Posterior vena cava (tissue), 2 donors: ENCODE data around the gene SULT1A2. TPM values are rescaled to one million over a fixed set of nuclear protein-coding genes. Genes with fewer than 3 reads are reported as not detected.
"Not testable (repeated sequence)": the region's sequence is repeated elsewhere in the genome, so short reads cannot be mapped to it uniquely, and the experiment has no call there.

Experiments
- DNase-seq: peaks from one replicate; pipeline ENCODE4 v3.0.0-alpha.2; 2020; ENCODE audit warnings: low spot score
- intact Hi-C, 2 donors: fragments of 100-400 bp; cut with DNase I; formaldehyde crosslinking; loops; one replicate each; pipeline versions ENCODE4 v1.14.1 to v1.14.2; 2022 to 2023
- total RNA-seq, 2 donors: library from RNA; stranded (reverse); fragmentation: NEBNext Ultra II Directional; extraction: Animal tissue kit (Norgen Biotek cat#: 25700); gene quantifications; one replicate each; pipeline ENCODE4 v1.2.1, GENCODE V29; 2021
- donor health status: DM: yes; HTN: yes; CAD: no.
- donor health status: DM: yes; HTN: yes; CAD: no.

SULT1A2 gene
- total RNA-seq, 2 donors from 2014 or later: 0.65 to 1.1 TPM

DNA sequence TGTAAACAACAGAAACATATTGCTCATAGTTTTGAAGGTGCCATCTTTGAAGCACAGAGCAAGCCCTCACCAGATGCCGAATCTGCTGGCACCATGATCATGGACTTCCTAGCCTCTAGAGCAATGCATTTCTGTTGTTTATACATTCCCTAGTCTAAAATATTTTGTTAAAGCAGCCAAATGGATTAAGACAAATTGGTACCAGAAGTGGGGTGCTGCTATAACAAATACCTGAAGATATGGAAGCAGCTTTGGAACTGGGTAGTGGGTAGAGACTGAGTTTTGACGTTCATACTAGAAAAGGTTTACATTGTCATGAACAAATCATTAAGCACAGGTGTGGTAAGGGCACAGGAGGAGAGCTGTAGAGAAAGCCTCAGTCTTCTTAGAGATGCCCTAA lies 29.6 kb downstream of the SULT1A2 start:
- no peak for DNase-seq
- intact Hi-C loops: no loop called here

GRCh38 chr16:28566233-28566925 lies 30.5 kb downstream of the SULT1A2 start:
- intact Hi-C loops: not testable (repeated sequence)

DNA sequence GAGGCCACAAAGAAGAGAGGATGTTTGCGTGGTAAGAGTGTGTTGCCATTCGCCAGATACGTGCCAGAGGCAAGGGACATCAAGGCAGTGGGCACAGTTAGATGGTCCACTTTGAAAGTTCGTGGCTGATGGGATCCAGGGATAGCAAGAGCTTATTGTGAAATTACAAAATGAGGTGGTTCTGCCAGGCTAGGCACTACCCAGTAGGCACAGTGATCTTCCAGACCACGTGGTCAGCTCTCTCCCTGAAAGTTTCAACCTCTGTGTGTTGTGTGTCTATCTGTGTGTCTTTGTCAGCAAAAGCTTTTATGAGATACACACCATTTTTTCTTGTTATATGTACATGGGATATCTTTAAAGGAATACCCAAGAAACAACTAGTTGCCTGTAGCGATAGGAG lies 33.6 kb downstream of the SULT1A2 start:
- peak; percentile 41 for DNase-seq
- intact Hi-C loops: no loop called here

More at GRCh38 chr16:28566233-28566925, 30.5 kb downstream of the SULT1A2 start:
- DNase-seq: peak; percentile 2

GRCh38 chr16:28562199-28562598 lies 34.7 kb downstream of the SULT1A2 start:
- intact Hi-C loops: no loop called here
- DNase-seq: peak; percentile 11

GRCh38 chr16:28561557-28562187 lies 35.2 kb downstream of the SULT1A2 start:
- intact Hi-C loops: no loop called here
- peak; percentile 29 for DNase-seq

- intact Hi-C loops: no loop called here
- DNase-seq: no peak
Measured at GRCh38 chr16:28558456-28558855, 38.4 kb downstream of the SULT1A2 start.

GRCh38 chr16:28556914-28557320 lies 39.9 kb downstream of the SULT1A2 start:
- intact Hi-C loops: no loop called here
- DNase-seq: no peak

DNA sequence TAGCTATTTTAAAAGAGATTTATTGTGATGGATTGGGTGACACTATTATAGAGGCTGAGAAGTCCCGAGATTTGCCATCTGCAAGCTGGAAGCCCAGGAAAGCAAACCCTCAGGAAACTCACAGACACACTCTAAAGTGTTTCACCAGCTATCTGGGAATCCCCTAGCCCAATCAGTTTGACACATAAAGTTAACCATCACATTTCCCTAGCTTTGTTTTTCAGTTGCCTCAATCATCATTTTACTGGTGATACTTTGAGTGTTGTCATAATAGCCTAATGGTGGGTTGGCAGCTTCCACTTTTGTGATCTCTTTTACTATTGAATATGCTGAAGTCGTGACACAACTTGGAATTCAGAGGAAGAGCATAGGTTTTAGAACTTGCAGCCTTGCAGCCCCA lies 41.3 kb downstream of the SULT1A2 start:
- intact Hi-C loops: no loop called here
- DNase-seq: no peak

DNA sequence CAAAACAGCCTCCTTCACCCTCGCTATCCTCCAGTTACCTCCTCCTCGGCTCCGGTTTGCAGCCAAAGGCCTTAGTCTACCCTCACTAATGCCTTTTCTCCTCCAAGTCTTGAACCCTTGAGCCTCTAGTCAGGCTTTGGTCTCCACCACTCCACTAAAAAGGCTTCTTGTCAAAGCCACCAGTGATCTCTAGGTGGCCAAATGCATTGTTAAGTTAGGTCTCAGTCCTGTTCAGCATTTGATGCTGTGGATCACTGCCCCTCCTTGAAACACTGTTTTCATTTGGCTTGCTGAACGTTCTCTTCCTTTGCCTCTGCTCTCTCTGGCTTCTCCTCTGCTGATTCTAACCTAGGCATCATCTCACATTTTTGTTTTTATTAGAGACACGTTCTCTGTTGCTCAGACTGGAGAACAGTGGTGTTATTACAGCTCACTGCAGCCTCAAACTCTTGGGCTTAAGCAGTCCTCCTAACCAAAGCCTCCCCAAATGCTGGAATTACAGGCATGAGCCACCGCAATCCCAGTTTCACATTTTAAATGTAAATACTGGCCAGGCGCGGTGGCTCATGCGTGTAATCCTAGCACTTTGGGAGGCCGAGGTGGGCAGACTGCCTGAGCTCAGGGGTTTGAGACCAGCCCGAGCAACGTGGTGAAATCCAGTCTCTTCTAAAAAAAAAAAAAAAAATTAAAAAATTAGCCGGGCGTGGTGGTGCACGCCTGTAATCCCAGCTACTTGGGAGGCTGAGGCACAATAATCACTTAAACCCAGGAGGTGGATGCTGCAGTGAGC lies 42.0 kb downstream of the SULT1A2 start:
- intact Hi-C loops: no loop called here
- DNase-seq: no peak

- DNase-seq: peak; percentile 98
- intact Hi-C loops: no loop called here
Measured at GRCh38 chr16:28553776-28554633, 42.8 kb downstream of the SULT1A2 start, which contains the start of gene SGF29. Gene SGF29 (plus strand): TSS chr16:28553920. CDS start chr16:28581070, 27,150 bp downstream.

DNA sequence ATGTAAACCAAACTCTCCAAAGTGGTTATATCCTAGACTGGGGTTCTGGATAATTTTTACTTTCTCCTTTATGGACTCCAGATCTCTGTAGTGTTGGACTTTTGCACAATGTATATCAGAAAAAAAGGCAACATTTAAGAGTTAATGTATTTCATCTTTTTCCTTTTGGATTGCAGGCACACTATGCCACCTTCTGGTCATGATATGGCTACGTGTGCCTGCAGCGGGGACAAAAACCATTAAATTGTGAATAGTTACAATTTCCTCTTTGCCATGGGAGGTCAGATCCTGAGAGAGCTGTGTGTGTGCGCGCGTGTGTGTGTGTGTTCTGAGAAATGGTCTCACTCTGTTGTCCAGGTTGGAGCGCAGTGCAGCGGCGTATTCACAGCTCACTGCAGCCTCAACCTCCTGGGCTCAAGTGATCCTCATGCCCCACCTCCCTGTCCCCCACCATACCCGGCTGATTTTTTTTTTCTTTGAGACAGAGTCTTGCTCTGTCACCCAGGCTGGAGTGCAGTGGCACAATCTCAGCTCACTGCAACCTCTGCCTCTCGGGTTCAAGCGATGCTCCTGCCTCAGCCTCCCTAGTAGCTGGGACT lies 47.5 kb downstream of the SULT1A2 start:
- intact Hi-C loops: loop anchor here in 1 of 2 donors (10.0 kb wide), 1 partner anchor 55 kb away; the partner anchor contains the start of genes APOBR and CLN3
- DNase-seq: no peak

DNA sequence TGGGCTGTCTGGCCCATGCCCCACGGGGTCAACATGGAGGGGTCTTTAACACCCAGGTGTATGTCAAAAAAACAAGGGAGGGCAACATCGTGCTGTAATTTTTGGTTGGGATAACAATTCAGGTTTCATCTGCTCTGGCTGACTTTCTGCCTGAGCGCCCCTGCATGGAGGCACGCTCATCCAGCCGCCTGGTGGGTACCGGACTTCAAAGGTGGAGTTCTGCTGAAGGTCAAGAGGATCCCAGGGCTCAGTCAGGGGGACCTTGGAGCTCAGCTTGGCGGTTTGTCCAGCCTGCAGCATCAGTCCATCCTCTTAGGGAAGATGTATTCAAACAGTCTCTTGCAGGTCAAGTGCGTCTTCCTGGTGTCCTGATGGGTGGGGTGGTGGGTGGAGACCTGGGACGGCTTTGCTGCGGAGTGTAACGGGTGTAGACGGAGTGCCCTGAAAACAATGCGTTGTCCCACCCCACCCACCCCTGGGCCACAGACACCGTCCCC lies 48.5 kb downstream of the SULT1A2 start:
- no peak for DNase-seq
- intact Hi-C loops: loop anchor here in 1 of 2 donors (10.0 kb wide), 1 partner anchor 54 kb away; the partner anchor contains the start of genes APOBR and CLN3

DNA sequence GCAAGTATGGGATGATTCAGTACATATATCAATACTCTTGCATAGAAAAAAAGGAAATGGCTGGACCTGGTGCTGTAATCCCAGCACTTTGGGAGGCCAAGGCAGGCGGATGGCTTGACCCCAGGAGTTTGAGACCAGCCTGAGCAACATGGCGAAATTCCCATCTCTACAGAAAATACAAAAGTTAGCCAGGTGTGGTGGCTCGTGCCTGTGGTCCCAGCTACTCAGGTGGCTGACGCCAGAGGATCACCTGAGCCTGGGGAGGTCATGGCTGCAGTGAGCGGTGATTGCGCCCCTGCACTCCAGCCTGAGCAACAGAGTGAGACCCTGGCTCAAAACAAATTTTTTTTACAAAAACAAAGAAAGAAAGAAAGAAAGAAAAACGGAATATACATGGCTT lies 50.2 kb downstream of the SULT1A2 start:
- intact Hi-C loops: loop anchor here in 1 of 2 donors (10.0 kb wide), 1 partner anchor 52 kb away; the partner anchor contains the start of genes APOBR and CLN3
- no peak for DNase-seq

DNA sequence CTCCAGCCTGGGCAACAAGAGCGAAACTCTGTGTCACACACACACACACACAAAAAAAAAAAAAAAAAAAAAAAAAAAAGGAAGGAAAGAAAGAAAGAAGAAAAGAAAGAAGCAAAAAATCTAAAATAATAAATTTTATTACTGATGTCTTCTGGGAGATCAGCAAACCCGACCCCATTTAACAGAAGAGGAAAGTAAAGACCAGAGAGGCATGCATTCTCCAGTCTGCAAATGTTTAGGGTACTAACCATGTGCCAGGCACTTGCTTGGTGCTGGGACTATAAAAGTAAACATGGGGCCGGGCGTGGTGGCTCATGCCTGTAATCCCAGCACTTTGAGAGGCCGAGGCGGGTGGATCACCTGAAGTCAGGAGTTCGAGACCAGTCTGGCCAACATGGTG lies 50.9 kb downstream of the SULT1A2 start:
- intact Hi-C loops: loop anchor here in 1 of 2 donors (10.0 kb wide), 1 partner anchor 51 kb away; the partner anchor contains the start of genes APOBR and CLN3
- DNase-seq: not testable (repeated sequence)

DNA sequence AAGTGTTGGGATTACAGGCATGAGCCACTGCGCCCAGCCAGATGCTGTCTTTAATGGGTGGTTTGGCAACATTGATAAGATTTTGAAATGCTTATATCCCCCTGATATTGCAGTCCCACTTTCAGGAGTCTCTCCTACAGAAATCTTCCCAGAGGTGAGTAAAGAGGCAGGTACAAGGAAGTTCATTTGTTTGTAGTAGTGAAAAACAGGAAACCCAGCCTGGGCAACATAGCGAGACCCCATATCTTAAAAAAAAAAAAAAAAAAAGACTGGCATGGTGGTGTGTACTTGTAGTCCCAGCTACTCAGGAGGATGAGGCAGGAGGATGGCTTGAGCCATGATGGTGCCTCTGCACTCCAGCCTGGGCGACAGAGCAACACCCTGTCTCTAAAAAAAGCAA lies 51.9 kb downstream of the SULT1A2 start:
- no peak for DNase-seq
- intact Hi-C loops: loop anchor here in 1 of 2 donors (10.0 kb wide), 1 partner anchor 50 kb away; the partner anchor contains the start of genes APOBR and CLN3

DNA sequence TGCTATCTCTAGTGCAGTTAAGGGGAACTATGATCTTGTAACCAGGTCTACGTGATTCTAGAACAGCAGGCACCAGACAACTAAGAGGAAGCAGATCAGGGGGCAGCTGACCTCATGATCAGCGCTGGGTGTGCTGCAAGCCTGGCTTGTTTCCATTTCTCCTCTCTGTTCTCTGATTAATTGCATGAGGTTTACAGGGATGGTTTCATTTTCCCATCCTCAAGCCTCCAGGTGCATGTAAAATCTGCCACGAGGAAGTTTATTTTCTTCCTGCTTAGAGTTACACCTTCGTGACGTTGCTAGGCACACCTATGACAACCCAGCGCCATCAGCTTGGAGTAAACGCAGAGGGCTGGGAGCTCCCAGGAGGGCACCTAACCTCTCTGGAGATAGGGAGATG lies 53.8 kb downstream of the SULT1A2 start:
- no peak for DNase-seq
- intact Hi-C loops: loop anchor here in 1 of 2 donors (10.0 kb wide), 1 partner anchor 48 kb away; the partner anchor contains the start of genes APOBR and CLN3

DNA sequence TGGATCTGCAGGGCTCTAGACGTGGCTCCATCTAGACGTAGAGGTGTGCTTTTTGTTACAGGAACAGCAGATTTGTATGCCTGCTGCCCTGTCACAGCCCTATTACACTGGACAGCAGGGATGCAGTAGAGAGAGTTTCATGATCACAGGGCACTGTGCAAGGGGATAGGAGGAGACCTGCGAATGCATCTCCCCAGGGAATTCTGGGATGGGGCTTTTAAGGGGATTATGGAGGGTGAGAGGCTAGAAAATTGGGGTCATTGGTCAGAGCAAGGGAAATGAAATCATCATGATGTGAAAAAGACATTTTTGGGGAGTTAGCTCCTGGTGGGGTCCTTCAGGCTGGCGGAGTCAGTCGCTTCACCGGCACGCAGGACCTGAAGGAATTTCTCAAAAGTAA lies 54.2 kb downstream of the SULT1A2 start:
- no peak for DNase-seq
- intact Hi-C loops: loop anchor here in 1 of 2 donors (10.0 kb wide), 1 partner anchor 48 kb away; the partner anchor contains the start of genes APOBR and CLN3
